DOHH2 (cell line): ENCODE data around the gene CPNE2.

ENCODE experiments used
- CTCF ChIP-seq: fragments of 200-600 bp; sonication (generic); IDR thresholded peaks from one replicate; pipeline ENCODE4 v1.5.1; 2014; ENCODE audit warnings: antibody characterized with exemption, mild to moderate bottlenecking, low read depth, low read length; ENCODE audit not compliant: poor library complexity, severe bottlenecking
- EZH2phosphoT487 ChIP-seq: fragments of 200-600 bp; sonication (generic); IDR thresholded peaks from 2 replicates; pipeline ENCODE4 v1.6.1; 2017; ENCODE audit warnings: borderline replicate concordance, mild to moderate bottlenecking, antibody characterized with exemption, low read length, moderate library complexity, mixed read lengths

- TF ChIP-seq CTCF = no peak
- no peak for TF ChIP-seq EZH2phosphoT487
These were observed 67.1 kb downstream of the CPNE2 start for GRCh38 chr16:57159447-57159846.
